ENCODE measurements around the gene LRRK2.

DNA sequence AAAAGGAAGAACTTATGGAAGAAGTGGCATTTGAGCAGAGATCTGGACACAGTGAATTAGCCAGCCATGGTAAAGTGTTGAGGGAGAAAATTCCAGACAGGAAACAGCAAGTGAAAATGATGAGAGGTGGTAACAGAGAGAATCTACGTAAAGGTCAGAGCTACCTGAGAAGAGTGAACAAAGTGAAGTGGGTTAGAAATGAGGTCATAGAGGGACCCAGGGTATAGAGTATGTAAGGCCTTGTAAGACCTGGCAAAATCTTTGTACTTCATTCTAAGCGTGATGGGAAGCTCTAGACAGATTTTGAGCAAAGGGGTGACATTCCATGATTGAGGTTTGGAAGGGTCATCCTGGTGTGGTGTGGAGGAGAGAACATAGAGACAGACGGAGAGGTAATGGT is 49.3 kb upstream of the LRRK2 start:
- no peak for TF ChIP-seq RAD21 (conservative IDR thresholded peaks at IDR 0.05 in 1 of 2, IDR thresholded peaks at IDR 0.05 in 1 of 2)
- TF ChIP-seq, protein P1, sequence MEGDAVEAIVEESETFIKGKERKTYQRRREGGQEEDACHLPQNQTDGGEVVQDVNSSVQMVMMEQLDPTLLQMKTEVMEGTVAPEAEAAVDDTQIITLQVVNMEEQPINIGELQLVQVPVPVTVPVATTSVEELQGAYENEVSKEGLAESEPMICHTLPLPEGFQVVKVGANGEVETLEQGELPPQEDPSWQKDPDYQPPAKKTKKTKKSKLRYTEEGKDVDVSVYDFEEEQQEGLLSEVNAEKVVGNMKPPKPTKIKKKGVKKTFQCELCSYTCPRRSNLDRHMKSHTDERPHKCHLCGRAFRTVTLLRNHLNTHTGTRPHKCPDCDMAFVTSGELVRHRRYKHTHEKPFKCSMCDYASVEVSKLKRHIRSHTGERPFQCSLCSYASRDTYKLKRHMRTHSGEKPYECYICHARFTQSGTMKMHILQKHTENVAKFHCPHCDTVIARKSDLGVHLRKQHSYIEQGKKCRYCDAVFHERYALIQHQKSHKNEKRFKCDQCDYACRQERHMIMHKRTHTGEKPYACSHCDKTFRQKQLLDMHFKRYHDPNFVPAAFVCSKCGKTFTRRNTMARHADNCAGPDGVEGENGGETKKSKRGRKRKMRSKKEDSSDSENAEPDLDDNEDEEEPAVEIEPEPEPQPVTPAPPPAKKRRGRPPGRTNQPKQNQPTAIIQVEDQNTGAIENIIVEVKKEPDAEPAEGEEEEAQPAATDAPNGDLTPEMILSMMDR (IDR thresholded peaks at IDR 0.05) = no peak
- TF ChIP-seq, protein P2, sequence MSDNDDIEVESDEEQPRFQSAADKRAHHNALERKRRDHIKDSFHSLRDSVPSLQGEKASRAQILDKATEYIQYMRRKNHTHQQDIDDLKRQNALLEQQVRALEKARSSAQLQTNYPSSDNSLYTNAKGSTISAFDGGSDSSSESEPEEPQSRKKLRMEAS (IDR thresholded peaks at IDR 0.05) = no peak
- TF ChIP-seq ZC3H11A (IDR thresholded peaks at IDR 0.05) = no peak
- no peak for TF ChIP-seq MYC (IDR thresholded peaks at IDR 0.05; ENCODE audit: borderline replicate concordance, low read length)
- no peak for TF ChIP-seq CHD2 (IDR thresholded peaks at IDR 0.05; ENCODE audit: low read length, partially characterized antibody)
- no peak for TF ChIP-seq GATA3 (IDR thresholded peaks at IDR 0.05; ENCODE audit: borderline replicate concordance)
- no peak for TF ChIP-seq SMC3 (IDR thresholded peaks at IDR 0.05)
- no peak for TF ChIP-seq RFX5 (IDR thresholded peaks at IDR 0.05)

Measured in A549 (cell line).